MM.1S (cell line): ENCODE measurements around the gene CSGALNACT2.

Experiments used
- EZH2 ChIP-seq: fragments of 300-600 bp; sonication (generic); optimal IDR thresholded peaks from 2 replicates; pipeline ENCODE3; 2017; ENCODE audit warnings: low read depth, mild to moderate bottlenecking, antibody characterized with exemption, low read length, mixed read lengths
- TF ChIP-seq, protein P1 (sequence below): fragments of 300-600 bp; sonication (generic); IDR thresholded peaks from 2 replicates; pipeline ENCODE4 v1.5.1; 2016; ENCODE audit warnings: antibody characterized with exemption, low read length, mixed read lengths

DNA sequence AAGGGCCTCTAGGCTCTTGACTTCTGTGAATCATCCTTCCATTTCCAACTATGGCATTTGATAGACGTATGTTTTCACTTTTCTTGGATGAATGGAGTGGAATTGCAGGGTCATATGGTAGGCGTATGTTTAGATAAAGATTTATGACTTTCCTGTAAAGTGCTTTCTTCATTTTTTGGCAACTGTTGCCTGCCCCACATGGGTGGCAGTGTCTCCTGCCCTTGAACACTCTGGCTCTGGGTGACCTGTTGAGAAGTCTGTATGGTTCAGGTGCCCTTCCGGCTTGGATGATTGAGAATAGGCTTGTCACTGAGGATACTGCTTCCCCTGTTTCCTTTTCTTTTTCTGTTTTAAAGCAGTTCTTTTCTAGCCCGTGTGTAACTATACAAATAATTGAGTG, 38.3 kb upstream of the CSGALNACT2 start:
- TF ChIP-seq, protein P1, sequence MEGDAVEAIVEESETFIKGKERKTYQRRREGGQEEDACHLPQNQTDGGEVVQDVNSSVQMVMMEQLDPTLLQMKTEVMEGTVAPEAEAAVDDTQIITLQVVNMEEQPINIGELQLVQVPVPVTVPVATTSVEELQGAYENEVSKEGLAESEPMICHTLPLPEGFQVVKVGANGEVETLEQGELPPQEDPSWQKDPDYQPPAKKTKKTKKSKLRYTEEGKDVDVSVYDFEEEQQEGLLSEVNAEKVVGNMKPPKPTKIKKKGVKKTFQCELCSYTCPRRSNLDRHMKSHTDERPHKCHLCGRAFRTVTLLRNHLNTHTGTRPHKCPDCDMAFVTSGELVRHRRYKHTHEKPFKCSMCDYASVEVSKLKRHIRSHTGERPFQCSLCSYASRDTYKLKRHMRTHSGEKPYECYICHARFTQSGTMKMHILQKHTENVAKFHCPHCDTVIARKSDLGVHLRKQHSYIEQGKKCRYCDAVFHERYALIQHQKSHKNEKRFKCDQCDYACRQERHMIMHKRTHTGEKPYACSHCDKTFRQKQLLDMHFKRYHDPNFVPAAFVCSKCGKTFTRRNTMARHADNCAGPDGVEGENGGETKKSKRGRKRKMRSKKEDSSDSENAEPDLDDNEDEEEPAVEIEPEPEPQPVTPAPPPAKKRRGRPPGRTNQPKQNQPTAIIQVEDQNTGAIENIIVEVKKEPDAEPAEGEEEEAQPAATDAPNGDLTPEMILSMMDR: no peak
- TF ChIP-seq EZH2: no peak
